ENCODE measurements around the gene LEPR.

DNA sequence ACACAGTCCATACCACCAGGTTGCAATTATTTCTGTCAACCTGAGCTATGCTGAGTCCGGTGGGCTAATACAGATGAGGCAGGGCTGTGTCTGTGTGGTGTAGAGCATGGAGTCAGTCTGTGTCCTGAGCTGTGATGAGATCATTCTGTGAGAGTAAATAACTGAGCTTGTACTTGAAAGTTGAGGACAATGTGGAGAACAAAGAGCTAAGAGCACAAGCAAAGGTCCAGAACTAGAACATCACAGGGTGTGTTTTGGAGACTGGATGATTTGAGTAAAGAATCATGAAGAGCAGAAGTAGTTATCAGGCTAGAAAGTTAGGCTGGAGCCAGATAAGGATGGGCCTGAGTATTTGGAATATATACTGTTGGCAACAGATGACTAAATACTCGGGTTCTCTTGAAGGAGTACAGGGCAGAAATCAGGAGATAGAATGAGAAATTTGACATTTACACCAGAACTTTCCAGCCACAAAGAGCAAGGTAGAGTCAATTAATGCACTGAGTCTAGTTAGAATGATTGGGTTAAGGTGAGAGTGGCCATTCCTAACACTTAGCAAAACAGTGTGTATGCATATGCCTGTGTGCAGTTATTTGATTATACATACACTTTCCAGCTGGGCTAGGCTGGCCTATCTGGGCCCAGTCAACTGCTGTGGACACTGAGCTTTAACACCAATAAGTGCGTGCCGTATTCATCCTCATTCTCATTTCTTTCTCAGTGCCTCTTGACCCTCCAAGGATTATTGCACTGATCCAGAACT is 48.8 kb downstream of the LEPR start:
- TF ChIP-seq, protein P1, sequence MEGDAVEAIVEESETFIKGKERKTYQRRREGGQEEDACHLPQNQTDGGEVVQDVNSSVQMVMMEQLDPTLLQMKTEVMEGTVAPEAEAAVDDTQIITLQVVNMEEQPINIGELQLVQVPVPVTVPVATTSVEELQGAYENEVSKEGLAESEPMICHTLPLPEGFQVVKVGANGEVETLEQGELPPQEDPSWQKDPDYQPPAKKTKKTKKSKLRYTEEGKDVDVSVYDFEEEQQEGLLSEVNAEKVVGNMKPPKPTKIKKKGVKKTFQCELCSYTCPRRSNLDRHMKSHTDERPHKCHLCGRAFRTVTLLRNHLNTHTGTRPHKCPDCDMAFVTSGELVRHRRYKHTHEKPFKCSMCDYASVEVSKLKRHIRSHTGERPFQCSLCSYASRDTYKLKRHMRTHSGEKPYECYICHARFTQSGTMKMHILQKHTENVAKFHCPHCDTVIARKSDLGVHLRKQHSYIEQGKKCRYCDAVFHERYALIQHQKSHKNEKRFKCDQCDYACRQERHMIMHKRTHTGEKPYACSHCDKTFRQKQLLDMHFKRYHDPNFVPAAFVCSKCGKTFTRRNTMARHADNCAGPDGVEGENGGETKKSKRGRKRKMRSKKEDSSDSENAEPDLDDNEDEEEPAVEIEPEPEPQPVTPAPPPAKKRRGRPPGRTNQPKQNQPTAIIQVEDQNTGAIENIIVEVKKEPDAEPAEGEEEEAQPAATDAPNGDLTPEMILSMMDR (IDR thresholded peaks at IDR 0.05), result no peak
- no peak for TF ChIP-seq POLR2A (IDR thresholded peaks at IDR 0.05)
- no peak for TF ChIP-seq POLR2AphosphoS5 (IDR thresholded peaks at IDR 0.05)
- TF ChIP-seq EP300 (IDR thresholded peaks at IDR 0.05), result no peak
